HCT116 (cell line): ENCODE measurements around the gene RASSF7. TPM values are rescaled to one million over a fixed set of nuclear protein-coding genes. Genes with fewer than 3 reads are reported as not detected.

Source experiments
- ATAC-seq: fragments of 200-7000 bp; cut with Tn5 transposase; 2 replicates; pipeline ENCODE4 v1.9.1; 2020; ENCODE audit warnings: mild to moderate bottlenecking, moderate library complexity
- BruUV-seq: library from RNA; stranded (reverse); fragments of 400-500 nt; replicated peaks from 2 replicates; lab custom pipeline; 2021; lab: Mats Ljungman, UMichigan
- CTCF ChIA-PET: fragments of 300-600 bp; sonication (Branson Sonifier 250); formaldehyde crosslinking; loops from one replicate; lab custom pipeline; 2021; ENCODE audit warnings: antibody characterized with exemption; lab: Charles Lee
- POLR2A ChIA-PET: fragments of 300-600, 350-600 bp; sonication (Branson Sonifier 250); formaldehyde crosslinking; loops from one replicate; lab custom pipeline; 2021; ENCODE audit warnings: antibody characterized with exemption; lab: Charles Lee
- RAD21 ChIA-PET, 2 experiments: fragments of 300-600 bp; sonication (Branson Sonifier 250); formaldehyde crosslinking; loops; one replicate each; lab custom pipeline; 2023; ENCODE audit warnings: low total read pairs in 2 of 2; ENCODE audit not compliant: uncharacterized antibody in 2 of 2, unreplicated experiment in 2 of 2, low non-redundant PET in 1 of 2; lab: Charles Lee
- DNase-seq: peaks from one replicate; pipeline ENCODE4 v3.0.0-alpha.2; 2010; ENCODE audit warnings: low read depth, low spot score
- H2AFZ ChIP-seq: fragments of 200-600 bp; shearing (Covaris generic), sonication (generic); 2 replicates; pipeline ENCODE4 v1.6.1; 2017; ENCODE audit warnings: low read depth, mixed run types, mixed read lengths, antibody characterized with exemption, low read length; ENCODE audit not compliant: poor library complexity, severe bottlenecking
- H3K27ac ChIP-seq: 2 replicates; pipeline ENCODE4 v1.5.1; 2012; ENCODE audit warnings: low read depth, low read length
- H3K27me3 ChIP-seq: fragments of 200-600 bp; sonication (generic); 2 replicates; pipeline ENCODE4 v1.6.1; 2016; ENCODE audit warnings: mixed run types, low read length, mixed read lengths; ENCODE audit not compliant: insufficient read depth
- H3K36me3 ChIP-seq, 2 experiments: fragments of 200-500 bp in 1 of 2; fragments of 200-600 bp in 1 of 2; sonication (Bioruptor generic) in 1 of 2; sonication (generic) in 1 of 2; 2 replicates each; pipeline versions ENCODE4 v1.5.1 to v1.6.1; 2014 to 2016; ENCODE audit warnings: low read length in 2 of 2, inconsistent platforms in 1 of 2, mixed read lengths in 1 of 2, mixed run types in 1 of 2; ENCODE audit not compliant: insufficient read depth in 2 of 2, control insufficient read depth in 1 of 2
- H3K4me1 ChIP-seq, 2 experiments: fragments of 200-600 bp in 1 of 2; sonication (generic) in 1 of 2; 2 replicates each; pipeline versions ENCODE4 v1.5.1 to v1.6.1; 2012 to 2017; ENCODE audit warnings: low read length in 2 of 2, inconsistent platforms in 1 of 2, mild to moderate bottlenecking in 1 of 2, mixed read lengths in 1 of 2, mixed run types in 1 of 2, moderate library complexity in 1 of 2; ENCODE audit not compliant: insufficient read depth in 2 of 2, control insufficient read depth in 1 of 2
- H3K4me2 ChIP-seq: fragments of 200-600 bp; sonication (generic); 2 replicates; pipeline ENCODE4 v1.6.1; 2017; ENCODE audit warnings: mixed run types, low read length, mixed read lengths
- H3K4me3 ChIP-seq, 2 experiments: fragments of 200-600 bp in 1 of 2; sonication (generic) in 1 of 2; replicated peaks in 1 of 2; 2 replicates each; pipeline ENCODE4 v1.5.1; 2011 to 2016; ENCODE audit warnings: low read length in 2 of 2, control low read depth in 1 of 2, low read depth in 1 of 2, mild to moderate bottlenecking in 1 of 2, mixed read lengths in 1 of 2, mixed run types in 1 of 2
- H3K79me2 ChIP-seq: fragments of 200-600 bp; sonication (generic); 2 replicates; pipeline ENCODE4 v1.6.1; 2017; ENCODE audit warnings: mild to moderate bottlenecking, mixed run types, low read length, moderate library complexity, mixed read lengths; ENCODE audit not compliant: insufficient read depth
- H3K9ac ChIP-seq: fragments of 200-600 bp; sonication (generic); 2 replicates; pipeline ENCODE4 v1.6.1; 2016; ENCODE audit warnings: low read length, mixed read lengths
- H3K9me2 ChIP-seq: fragments of 200-600 bp; sonication (generic), shearing (Covaris generic); 2 replicates; pipeline ENCODE4 v1.6.1; 2017; ENCODE audit warnings: mixed run types, mild to moderate bottlenecking, moderate library complexity; ENCODE audit not compliant: insufficient read depth
- H3K9me3 ChIP-seq, 2 experiments: fragments of 200-500 bp in 1 of 2; fragments of 200-600 bp in 1 of 2; sonication (Bioruptor generic) in 1 of 2; sonication (generic) in 1 of 2; 2 replicates each; pipeline ENCODE4 v1.6.1; 2014 to 2017; ENCODE audit warnings: low read length in 2 of 2, mixed read lengths in 2 of 2, inconsistent platforms in 1 of 2, low read depth in 1 of 2, mild to moderate bottlenecking in 1 of 2, mixed run types in 1 of 2, moderate library complexity in 1 of 2; ENCODE audit not compliant: control insufficient read depth in 1 of 2, insufficient read depth in 1 of 2
- H4K20me1 ChIP-seq: fragments of 200-600 bp; sonication (generic), shearing (Covaris generic); 2 replicates; pipeline ENCODE4 v1.6.1; 2017; ENCODE audit warnings: mixed run types, mild to moderate bottlenecking, moderate library complexity; ENCODE audit not compliant: insufficient read depth
- CBX3 ChIP-seq: IDR thresholded peaks from 2 replicates; pipeline ENCODE4 v1.6.1; 2012; ENCODE audit warnings: low read depth
- CEBPB ChIP-seq: IDR thresholded peaks from 2 replicates; pipeline ENCODE4 v1.6.1; 2012; ENCODE audit warnings: low read depth
- CTCF ChIP-seq, 3 experiments: fragments of 200-600 bp in 1 of 3; sonication (generic) in 1 of 3; IDR thresholded peaks in 2 of 3; conservative IDR thresholded peaks in 1 of 3; 2 replicates each; pipeline ENCODE4 v1.5.1; 2012 to 2017; ENCODE audit warnings: low read depth in 2 of 3, low read length in 2 of 3, antibody characterized with exemption in 1 of 3, borderline replicate concordance in 1 of 3, control low read depth in 1 of 3, mild to moderate bottlenecking in 1 of 3, mixed read lengths in 1 of 3, mixed run types in 1 of 3, moderate library complexity in 1 of 3; ENCODE audit not compliant: insufficient read depth in 1 of 3
- ELF1 ChIP-seq: IDR thresholded peaks from 2 replicates; pipeline ENCODE4 v1.6.1; 2012; ENCODE audit warnings: low read depth, borderline replicate concordance
- EZH2 ChIP-seq: fragments of 200-600 bp; sonication (generic); IDR thresholded peaks from 2 replicates; pipeline ENCODE4 v1.6.1; 2017; ENCODE audit warnings: antibody characterized with exemption, mixed run types
- EZH2phosphoT487 ChIP-seq: fragments of 200-600 bp; IDR thresholded peaks from 2 replicates; pipeline ENCODE4 v1.6.1; 2018; ENCODE audit warnings: antibody characterized with exemption, borderline replicate concordance
- MAX ChIP-seq: IDR thresholded peaks from 2 replicates; pipeline ENCODE4 v1.6.1; 2012
- POLR2AphosphoS5 ChIP-seq: IDR thresholded peaks from 2 replicates; pipeline ENCODE4 v1.6.1; 2011; ENCODE audit warnings: mild to moderate bottlenecking, low read depth, low read length, moderate library complexity
- RAD21 ChIP-seq: IDR thresholded peaks from 2 replicates; pipeline ENCODE4 v1.6.1; 2012; ENCODE audit warnings: low read depth, mild to moderate bottlenecking
- SRF ChIP-seq: IDR thresholded peaks from 2 replicates; pipeline ENCODE4 v1.6.1; 2012; ENCODE audit warnings: low read depth
- YY1 ChIP-seq: IDR thresholded peaks from 2 replicates; pipeline ENCODE4 v1.6.1; 2011; ENCODE audit warnings: low read length, low read depth, moderate library complexity, mild to moderate bottlenecking; ENCODE audit not compliant: insufficient replicate concordance; ENCODE audit errors: extremely low read depth
- ZNF274 ChIP-seq: fragments of 200-500 bp; sonication (Bioruptor generic); IDR thresholded peaks from 2 replicates; pipeline ENCODE4 v1.6.1; 2014; ENCODE audit warnings: mild to moderate bottlenecking, low read depth, low read length, inconsistent platforms
- intact Hi-C: fragments of 100-400 bp; cut with micrococcal nuclease; formaldehyde crosslinking; loops from 2 replicates; pipeline ENCODE4 v1.10.0; 2022
- total RNA-seq: library from RNA; stranded (reverse); gene quantifications from one replicate; pipeline ENCODE4 v1.2.1, GENCODE V29; 2021; ENCODE audit not compliant: unreplicated experiment

Gene RASSF7
- total RNA-seq, 1 experiment from 2014 or later, result 35.9 TPM

- H3K4me1 ChIP-seq, result peaks cover 14 to 58% of the 10 kb centered on the region in 2 experiments; a peak in 3 of 4 replicates
- ATAC-seq, result no peak
- no peak overlapping the region for H3K4me2 ChIP-seq
- ChIA-PET POLR2A (interaction anchor here (1.4 kb wide), 1 partner anchor 10 kb away, joined by 4 read pairs; the partner anchor contains the start of gene PHRF1), CTCF (no interaction called here), RAD21 (no interaction called here)
- no peaks in the 10 kb centered on the region for H3K27me3 ChIP-seq
- H3K79me2 ChIP-seq, result peaks cover 15% of the 10 kb centered on the region
- no peak overlapping the region for H3K4me3 ChIP-seq
- no peaks in the 10 kb centered on the region for H3K9me3 ChIP-seq
- DNase-seq, result no peak
- TF ChIP-seq CTCF (IDR thresholded peaks at IDR 0.05 in 2 of 3, conservative IDR thresholded peaks at IDR 0.05 in 1 of 3; ENCODE audit: borderline replicate concordance in 1 of 3, insufficient read depth in 1 of 3, low read depth in 2 of 3, low read length in 2 of 3), result peak in 1 of 3 experiments; percentile 13; a peak in 1 of 6 replicates
- no peak for TF ChIP-seq EZH2
- 0 out of 2 replicates have a peak, but pooled peaks have one; percentile 42 for TF ChIP-seq POLR2AphosphoS5
- H3K9me2 ChIP-seq, result no peaks in the 10 kb centered on the region
- peak overlapping the region; percentile 52; the same call in 1 of the 2 replicates for H3K27ac ChIP-seq
- H4K20me1 ChIP-seq, result no peaks in the 10 kb centered on the region
- H3K9ac ChIP-seq, result no peak overlapping the region
- intact Hi-C loops, result no loop called here
- no peak overlapping the region for H2AFZ ChIP-seq
- BruUV-seq, result no TSS peak
- H3K36me3 ChIP-seq, result 0 out of 4 replicates have a peak, but pooled peaks cover 0 to 3% of the 10 kb centered on the region in 2 experiments
Observed at GRCh38 chr11:565921-566509, 5.2 kb downstream of the RASSF7 start.

GRCh38 chr11:567011-567628 lies 6.3 kb downstream of the RASSF7 start:
- CTCF ChIA-PET, result no interaction called here
- Histone ChIP-seq H4K20me1 (no peaks in the 10 kb centered on the region), H3K9me2 (no peaks in the 10 kb centered on the region), H3K79me2 (peaks cover 4% of the 10 kb centered on the region), H3K4me3 (peak overlapping the region; percentile 71 to 75), H3K9me3 (no peaks in the 10 kb centered on the region), H3K4me2 (peak overlapping the region; percentile 83), H3K36me3 (0 out of 4 replicates have a peak, but pooled peaks cover 0 to 3% of the 10 kb centered on the region in 2 experiments), H3K9ac (no peak overlapping the region), H3K27me3 (no peaks in the 10 kb centered on the region), H3K4me1 (peaks cover 11 to 56% of the 10 kb centered on the region in 2 experiments; a peak in 3 of 4 replicates), H3K27ac (peak overlapping the region; percentile 96; the same call in 1 of the 2 replicates), H2AFZ (no peak overlapping the region)
- DNase-seq (no peak), ATAC-seq (no peak)
- POLR2A ChIA-PET, result interaction anchor here (1.4 kb wide), 1 partner anchor 9 kb away, joined by 4 read pairs; the partner anchor contains the start of gene PHRF1
- TSS peak; percentile 56 for BruUV-seq
- intact Hi-C loops, result no loop called here
- TF ChIP-seq RAD21 (no peak), CTCF (IDR thresholded peaks at IDR 0.05 in 2 of 3, conservative IDR thresholded peaks at IDR 0.05 in 1 of 3; ENCODE audit: borderline replicate concordance in 1 of 3, insufficient read depth in 1 of 3, low read depth in 2 of 3, low read length in 2 of 3) (no peak), ZNF274 (no peak), EZH2phosphoT487 (no peak), ELF1 (no peak), MAX (no peak), CEBPB (no peak), YY1 (no peak), SRF (no peak), CBX3 (no peak)
- RAD21 ChIA-PET, result no interaction called here
